ENCODE results near the gene PDHB.

GRCh38 chr3:58403513-58404109 lies 30.0 kb downstream of the PDHB start:
- TF ChIP-seq, protein P1, sequence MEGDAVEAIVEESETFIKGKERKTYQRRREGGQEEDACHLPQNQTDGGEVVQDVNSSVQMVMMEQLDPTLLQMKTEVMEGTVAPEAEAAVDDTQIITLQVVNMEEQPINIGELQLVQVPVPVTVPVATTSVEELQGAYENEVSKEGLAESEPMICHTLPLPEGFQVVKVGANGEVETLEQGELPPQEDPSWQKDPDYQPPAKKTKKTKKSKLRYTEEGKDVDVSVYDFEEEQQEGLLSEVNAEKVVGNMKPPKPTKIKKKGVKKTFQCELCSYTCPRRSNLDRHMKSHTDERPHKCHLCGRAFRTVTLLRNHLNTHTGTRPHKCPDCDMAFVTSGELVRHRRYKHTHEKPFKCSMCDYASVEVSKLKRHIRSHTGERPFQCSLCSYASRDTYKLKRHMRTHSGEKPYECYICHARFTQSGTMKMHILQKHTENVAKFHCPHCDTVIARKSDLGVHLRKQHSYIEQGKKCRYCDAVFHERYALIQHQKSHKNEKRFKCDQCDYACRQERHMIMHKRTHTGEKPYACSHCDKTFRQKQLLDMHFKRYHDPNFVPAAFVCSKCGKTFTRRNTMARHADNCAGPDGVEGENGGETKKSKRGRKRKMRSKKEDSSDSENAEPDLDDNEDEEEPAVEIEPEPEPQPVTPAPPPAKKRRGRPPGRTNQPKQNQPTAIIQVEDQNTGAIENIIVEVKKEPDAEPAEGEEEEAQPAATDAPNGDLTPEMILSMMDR (IDR thresholded peaks at IDR 0.05; ENCODE audit: low read length) = no peak
- TF ChIP-seq EZH2 (optimal IDR thresholded peaks at IDR 0.05; ENCODE audit: low read depth, low read length) = no peak
